Stimulated activated CD4-positive, alpha-beta T cell treated with anti-CD3 and anti-CD28 coated beads, Interleukin-4, amount 100 ng/mL, for 24 hours (primary cell): ENCODE results near the gene MRRF.
"Not testable (repeated sequence)": the region's sequence is repeated elsewhere in the genome, so short reads cannot be mapped to it uniquely, and the experiment has no call there.

Experiments used
- DNase-seq: peaks from one replicate; pipeline ENCODE4 v3.0.0-alpha.2; 2020

The MRRF gene

DNA sequence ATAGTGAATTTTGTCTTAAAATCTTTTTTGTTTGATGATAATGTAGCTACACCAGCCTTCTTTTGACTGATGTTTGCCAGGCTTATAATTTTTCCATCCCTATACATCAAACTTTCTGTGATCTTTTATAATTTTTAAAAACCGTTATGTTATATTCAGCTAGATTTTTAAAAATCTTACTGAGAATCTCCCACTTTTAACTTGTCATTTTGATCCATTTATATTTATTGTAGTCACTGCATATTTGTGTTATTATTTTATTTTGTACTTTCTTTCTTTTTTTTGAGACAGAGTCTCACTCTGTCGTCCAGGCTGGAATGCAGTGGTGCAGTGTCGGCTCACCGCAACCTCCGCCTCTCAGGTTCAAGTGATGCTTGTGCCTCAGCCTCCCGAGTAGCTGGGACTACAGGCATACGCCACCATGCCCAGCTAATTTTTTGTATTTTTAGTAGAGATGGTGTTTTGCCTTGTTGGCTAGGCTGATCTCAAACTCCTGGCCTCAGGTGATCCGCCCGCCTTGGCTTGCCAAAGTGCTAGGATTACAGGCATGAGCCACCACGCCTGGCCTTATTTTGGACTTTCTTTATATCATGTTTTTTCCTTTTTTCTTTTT, 12.7 kb downstream of the MRRF start:
- DNase-seq = no peak

DNA sequence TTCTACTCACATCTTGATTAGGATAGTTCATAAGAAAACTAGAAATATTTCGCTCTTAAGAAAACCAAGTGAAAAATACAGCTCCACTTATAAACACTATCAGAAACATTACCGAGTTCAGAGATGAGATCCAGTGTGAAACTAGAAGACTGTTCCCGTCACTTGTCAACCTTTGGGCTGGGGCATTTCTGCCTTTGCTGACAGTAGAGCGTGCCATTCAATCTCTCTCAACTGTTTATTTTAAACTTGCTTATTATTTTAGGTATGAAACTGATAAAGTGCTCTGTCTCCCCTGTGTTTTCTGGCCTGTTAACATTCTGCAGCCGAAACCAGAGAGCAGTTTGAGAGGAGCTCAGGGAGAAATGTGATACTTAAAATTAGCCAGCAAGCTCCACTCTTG, 16.7 kb downstream of the MRRF start:
- no peak for DNase-seq

DNA sequence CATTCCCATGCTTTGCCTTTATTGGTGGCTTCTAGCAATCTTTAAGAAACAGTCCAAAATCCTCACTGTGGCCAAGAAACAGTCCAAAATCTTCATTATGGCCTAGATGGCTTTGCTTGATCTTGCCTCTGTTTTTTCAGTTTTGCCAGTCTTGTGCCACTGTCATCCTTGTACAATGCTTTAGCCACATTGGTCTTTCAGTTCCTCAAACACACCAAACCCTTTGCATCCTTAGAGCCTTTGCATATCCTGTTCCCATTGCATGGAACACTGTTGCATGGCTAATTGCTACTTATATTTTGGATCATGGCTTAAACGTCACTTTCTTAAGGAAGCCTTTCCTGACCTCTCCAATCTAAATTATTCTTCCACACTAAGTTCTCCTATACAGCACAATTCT, 22.1 kb downstream of the MRRF start:
- no peak for DNase-seq

- DNase-seq = no peak
These were observed 22.6 kb downstream of the MRRF start for GRCh38 chr9:122287214-122287720.

DNA sequence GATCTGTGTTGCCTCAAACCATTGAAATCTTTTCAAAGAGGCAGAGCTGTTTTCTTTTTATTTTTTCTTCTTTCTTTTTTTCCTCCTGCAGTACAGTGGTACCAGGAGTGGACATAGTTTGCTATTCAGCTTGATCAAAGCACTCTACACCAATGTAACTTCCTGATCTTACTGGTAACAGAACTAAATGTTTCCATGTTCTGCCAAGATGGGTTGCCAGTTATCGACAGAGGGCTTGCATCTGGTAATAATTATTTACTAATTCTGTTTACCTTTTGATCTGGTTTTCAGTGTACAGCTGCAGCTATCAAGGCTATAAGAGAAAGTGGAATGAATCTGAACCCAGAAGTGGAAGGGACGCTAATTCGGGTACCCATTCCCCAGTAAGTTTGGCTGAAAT, 26.8 kb downstream of the MRRF start:
- DNase-seq = no peak

DNA sequence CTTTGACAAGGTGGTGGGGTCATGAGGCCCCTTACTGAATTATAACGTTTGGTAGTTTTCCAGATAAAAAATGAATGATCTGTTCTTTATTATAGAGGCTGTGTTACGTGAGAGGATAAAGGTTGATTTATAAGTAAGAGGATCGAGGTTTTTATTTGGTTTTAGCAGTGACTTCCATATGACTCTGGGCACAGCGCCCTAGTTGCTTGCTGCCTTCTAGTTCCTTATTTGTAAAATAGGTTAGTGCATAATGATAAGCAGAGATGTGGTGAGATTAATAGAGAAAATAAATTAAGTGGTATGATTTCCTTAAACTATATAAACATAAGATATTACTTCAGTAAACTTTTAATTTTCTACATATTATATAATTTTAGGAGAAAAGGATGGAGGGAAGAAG, 29.8 kb downstream of the MRRF start:
- no peak for DNase-seq

GRCh38 chr9:122297512-122297911, 32.8 kb downstream of the MRRF start:
- no peak for DNase-seq

- no peak for DNase-seq
These were observed 37.8 kb downstream of the MRRF start for GRCh38 chr9:122302237-122303093.

- DNase-seq = no peak
These were observed 42.4 kb downstream of the MRRF start for GRCh38 chr9:122307061-122307460.

GRCh38 chr9:122307925-122308324, 43.2 kb downstream of the MRRF start:
- DNase-seq = no peak

DNA sequence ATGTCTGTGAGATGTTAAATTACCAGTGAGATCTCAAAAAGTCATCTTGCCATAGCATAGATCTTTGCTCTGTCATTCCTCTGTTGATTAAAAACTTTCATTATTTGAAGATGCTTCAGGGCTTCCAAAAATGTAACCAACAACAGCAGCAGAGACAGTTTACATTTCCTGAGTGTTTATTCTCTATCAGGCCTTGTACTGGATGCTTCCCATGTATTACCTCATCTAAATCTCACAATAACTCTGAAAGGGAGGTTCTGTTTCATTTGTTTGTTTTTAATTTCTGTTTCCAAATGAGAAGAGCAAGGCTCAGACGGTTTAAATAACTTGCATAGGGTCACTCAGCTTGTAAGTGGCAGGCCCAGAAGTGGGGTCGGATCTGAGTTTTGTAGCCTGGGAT, 45.2 kb downstream of the MRRF start:
- DNase-seq = no peak

DNA sequence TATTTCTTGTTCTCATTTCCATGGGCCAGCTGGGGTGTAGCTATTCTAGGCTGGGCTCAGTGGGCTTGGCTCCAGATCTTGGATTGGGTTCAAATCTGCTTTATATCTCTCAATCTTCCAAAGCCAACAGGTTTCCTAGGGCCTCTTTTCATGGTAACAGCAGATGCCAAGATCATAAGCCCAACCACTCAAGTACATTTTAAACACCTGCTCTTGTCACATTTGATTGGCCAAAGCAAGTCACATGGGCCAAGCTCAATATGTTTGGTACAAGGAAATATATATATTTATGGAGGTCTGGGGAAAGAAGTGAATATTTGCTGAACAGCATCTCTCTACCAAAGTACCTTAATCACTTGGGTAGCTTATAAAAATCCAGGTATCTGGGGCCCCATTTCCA, 49.5 kb downstream of the MRRF start:
- no peak for DNase-seq

- no peak for DNase-seq
These were observed 50.9 kb downstream of the MRRF start for GRCh38 chr9:122315534-122315933.

GRCh38 chr9:122318284-122318683, 53.6 kb downstream of the MRRF start:
- no peak for DNase-seq

DNA sequence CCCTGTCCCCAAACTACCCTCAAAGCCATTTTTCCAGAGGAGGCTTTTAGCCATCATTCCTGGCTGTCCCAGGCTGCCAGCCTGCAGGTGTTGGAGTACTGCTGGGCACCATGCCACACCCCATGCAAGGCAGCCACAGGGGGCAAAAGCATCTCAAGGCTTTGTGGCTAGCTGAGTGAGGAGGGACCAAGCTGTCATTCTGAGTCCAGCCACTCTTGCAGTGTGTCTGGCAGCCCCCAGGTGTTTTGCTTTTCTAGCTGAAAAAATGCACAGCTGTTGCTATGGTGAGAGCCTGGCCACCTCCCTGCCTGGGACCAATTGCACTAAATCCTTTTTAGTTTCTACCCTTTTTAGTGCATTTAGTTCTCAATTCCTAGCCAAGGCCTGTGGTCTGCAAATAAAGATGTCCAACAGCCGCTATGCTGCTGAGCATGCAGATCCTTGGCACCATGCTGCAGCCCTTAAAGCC, 55.8 kb downstream of the MRRF start:
- DNase-seq = no peak

DNA sequence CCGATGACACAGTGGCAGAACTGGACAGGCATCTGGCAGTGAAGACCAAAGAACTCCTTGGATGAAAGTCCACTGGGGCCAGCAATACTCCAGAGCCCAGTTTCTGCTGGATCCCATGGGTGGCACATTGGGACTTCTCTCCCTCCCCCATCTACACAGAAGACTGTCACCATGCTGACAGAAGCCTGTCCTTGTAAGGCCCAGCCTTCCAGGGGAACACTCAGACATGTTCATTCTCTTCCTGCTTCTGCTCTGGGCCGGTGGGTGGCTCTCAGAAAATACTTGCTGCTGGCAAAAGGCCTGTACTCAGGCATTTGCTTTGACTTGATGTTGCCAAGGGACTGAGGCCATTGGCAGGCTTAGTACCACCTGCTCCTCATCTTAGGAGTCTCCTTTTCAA, 57.9 kb downstream of the MRRF start:
- no peak for DNase-seq

DNA sequence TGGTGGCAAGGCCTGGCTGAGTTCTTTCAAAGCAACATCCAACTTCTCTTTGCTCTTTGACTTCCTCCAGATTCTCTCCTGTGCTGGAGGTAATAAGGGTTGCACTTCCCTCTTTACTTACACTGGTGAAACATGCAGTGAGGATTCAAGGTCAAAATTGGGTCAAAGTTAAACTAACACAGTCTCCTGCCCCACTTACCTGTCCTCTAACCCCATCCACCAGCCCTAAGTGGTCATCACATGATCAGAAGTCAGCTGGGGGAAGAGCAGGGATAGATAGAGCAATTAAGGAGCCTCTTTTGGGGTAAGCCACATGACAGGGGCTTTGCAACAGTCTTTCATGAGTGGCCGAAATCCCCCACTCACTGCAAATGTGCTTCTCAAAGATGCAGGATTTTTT, 60.0 kb downstream of the MRRF start:
- not testable (repeated sequence) for DNase-seq

GRCh38 chr9:122325124-122325523, 60.4 kb downstream of the MRRF start:
- DNase-seq = no peak

- no peak for DNase-seq
These were observed 62.5 kb downstream of the MRRF start for GRCh38 chr9:122327175-122327574.

DNA sequence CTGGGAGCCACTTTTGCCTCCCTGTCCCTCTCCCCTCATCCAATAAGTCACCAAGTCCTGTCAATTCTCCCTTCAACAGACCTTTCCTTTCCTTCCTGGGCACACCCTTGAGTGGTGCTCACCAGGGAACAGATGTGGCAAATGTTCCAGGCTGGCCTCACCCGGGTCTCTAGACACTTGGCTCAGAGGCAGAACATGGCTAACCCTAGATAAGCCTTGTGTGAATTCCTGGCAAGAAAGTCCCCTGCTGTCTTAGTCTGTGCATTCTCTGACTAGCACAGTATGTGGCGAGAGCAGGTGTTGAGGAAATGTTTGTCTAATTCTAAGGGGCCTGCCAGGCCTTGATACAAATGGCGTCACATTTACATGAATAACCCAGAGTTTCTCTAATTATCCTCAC, 64.9 kb downstream of the MRRF start:
- no peak for DNase-seq

- not testable (repeated sequence) for DNase-seq
These were observed 65.8 kb downstream of the MRRF start for GRCh38 chr9:122330466-122330865.

DNA sequence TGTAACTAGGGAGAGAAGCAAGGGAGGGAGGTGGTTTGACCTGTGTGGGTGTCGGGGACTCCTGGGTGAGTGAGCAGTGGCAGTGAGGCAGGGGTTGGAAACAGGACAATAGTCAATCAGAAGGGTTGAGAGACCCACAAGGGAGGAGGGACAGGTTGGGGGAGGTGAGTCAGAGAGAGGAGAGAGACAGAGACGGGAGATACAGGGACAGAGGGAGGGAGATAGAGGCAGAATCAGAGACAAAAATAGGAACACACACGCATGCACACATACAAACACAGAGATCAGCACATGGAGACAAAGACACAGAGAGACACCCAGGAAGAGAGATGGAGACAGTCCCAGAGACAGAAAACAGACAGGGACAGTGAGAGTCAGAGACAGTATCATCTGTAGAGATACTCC, 66.8 kb downstream of the MRRF start:
- DNase-seq = no peak

GRCh38 chr9:122332083-122332482, 67.4 kb downstream of the MRRF start:
- no peak for DNase-seq

GRCh38 chr9:122332644-122333043, 68.0 kb downstream of the MRRF start:
- no peak for DNase-seq
